ENCODE measurements around the gene CDYL2. TPM values are rescaled to one million over a fixed set of nuclear protein-coding genes. Genes with fewer than 3 reads are reported as not detected.

The CDYL2 gene
- total RNA-seq, 1 experiment from 2014 or later: 8.2 TPM

DNA sequence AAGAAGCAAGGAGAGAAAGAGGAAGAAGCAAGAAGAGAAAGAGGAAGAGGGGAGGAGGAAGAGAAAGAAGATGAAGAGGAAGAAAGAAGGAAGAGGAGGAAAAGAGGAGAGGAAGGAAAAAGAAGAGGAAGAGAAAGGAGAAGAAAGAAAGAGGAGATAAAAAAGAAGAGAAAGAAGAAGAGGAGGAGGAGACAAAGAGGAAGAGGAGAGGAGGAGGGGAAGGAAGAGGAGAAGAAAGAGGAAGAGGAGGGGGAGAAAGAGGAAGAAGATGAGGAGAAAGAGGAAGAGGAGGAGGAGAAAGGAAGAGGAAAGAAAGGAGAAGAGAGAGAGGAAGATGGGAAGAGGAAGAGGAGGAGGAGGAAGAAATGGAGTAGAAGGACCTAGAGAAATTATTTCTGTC is 80.4 kb downstream of the CDYL2 start:
- H3K36me3 Mint-ChIP-seq: peaks cover 16% of the 10 kb centered on the region
- DNase-seq (ENCODE audit: low spot score) (no peak), ATAC-seq (no peak)
- ChIA-PET POLR2A (no interaction called here), CTCF (no interaction called here)
- H3K4me3 Mint-ChIP-seq: no peak overlapping the region
- H3K27me3 Mint-ChIP-seq (ENCODE audit: low read depth): peaks cover 4% of the 10 kb centered on the region
- peaks cover 4% of the 10 kb centered on the region; the same call in 1 of the 2 replicates for H3K4me1 Mint-ChIP-seq
- TF ChIP-seq MYBL2 (CRISPR knock-in tag; IDR thresholded peaks at IDR 0.05): no peak
- TF ChIP-seq SMAD4 (CRISPR knock-in tag; IDR thresholded peaks at IDR 0.05): no peak
- TF ChIP-seq, protein P1, sequence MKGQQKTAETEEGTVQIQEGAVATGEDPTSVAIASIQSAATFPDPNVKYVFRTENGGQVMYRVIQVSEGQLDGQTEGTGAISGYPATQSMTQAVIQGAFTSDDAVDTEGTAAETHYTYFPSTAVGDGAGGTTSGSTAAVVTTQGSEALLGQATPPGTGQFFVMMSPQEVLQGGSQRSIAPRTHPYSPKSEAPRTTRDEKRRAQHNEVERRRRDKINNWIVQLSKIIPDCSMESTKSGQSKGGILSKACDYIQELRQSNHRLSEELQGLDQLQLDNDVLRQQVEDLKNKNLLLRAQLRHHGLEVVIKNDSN (CRISPR knock-in tag; IDR thresholded peaks at IDR 0.05): no peak
- TF ChIP-seq SOX15 (CRISPR knock-in tag; IDR thresholded peaks at IDR 0.05): no peak
- TF ChIP-seq, protein P2, sequence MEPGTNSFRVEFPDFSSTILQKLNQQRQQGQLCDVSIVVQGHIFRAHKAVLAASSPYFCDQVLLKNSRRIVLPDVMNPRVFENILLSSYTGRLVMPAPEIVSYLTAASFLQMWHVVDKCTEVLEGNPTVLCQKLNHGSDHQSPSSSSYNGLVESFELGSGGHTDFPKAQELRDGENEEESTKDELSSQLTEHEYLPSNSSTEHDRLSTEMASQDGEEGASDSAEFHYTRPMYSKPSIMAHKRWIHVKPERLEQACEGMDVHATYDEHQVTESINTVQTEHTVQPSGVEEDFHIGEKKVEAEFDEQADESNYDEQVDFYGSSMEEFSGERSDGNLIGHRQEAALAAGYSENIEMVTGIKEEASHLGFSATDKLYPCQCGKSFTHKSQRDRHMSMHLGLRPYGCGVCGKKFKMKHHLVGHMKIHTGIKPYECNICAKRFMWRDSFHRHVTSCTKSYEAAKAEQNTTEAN (CRISPR knock-in tag; IDR thresholded peaks at IDR 0.05): no peak
- TF ChIP-seq NR3C1 (CRISPR knock-in tag; conservative IDR thresholded peaks at IDR 0.05; ENCODE audit: low read depth): no peak
- no peak for TF ChIP-seq ZNF281 (CRISPR knock-in tag; IDR thresholded peaks at IDR 0.05)
- TF ChIP-seq GABPB1 (CRISPR knock-in tag; IDR thresholded peaks at IDR 0.05): no peak
- no peak for TF ChIP-seq FOXK1 (CRISPR knock-in tag; IDR thresholded peaks at IDR 0.05)
- TF ChIP-seq, protein P3, sequence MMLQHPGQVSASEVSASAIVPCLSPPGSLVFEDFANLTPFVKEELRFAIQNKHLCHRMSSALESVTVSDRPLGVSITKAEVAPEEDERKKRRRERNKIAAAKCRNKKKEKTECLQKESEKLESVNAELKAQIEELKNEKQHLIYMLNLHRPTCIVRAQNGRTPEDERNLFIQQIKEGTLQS (CRISPR knock-in tag; conservative IDR thresholded peaks at IDR 0.05): no peak
- no peak for TF ChIP-seq ZNF317 (CRISPR knock-in tag; IDR thresholded peaks at IDR 0.05; ENCODE audit: borderline replicate concordance, low read depth)
- no peak for TF ChIP-seq NFYB (CRISPR knock-in tag; conservative IDR thresholded peaks at IDR 0.05; ENCODE audit: low read depth)
- no peak for TF ChIP-seq CDX4 (CRISPR knock-in tag; IDR thresholded peaks at IDR 0.05; ENCODE audit: borderline replicate concordance)
- TF ChIP-seq, protein P4, sequence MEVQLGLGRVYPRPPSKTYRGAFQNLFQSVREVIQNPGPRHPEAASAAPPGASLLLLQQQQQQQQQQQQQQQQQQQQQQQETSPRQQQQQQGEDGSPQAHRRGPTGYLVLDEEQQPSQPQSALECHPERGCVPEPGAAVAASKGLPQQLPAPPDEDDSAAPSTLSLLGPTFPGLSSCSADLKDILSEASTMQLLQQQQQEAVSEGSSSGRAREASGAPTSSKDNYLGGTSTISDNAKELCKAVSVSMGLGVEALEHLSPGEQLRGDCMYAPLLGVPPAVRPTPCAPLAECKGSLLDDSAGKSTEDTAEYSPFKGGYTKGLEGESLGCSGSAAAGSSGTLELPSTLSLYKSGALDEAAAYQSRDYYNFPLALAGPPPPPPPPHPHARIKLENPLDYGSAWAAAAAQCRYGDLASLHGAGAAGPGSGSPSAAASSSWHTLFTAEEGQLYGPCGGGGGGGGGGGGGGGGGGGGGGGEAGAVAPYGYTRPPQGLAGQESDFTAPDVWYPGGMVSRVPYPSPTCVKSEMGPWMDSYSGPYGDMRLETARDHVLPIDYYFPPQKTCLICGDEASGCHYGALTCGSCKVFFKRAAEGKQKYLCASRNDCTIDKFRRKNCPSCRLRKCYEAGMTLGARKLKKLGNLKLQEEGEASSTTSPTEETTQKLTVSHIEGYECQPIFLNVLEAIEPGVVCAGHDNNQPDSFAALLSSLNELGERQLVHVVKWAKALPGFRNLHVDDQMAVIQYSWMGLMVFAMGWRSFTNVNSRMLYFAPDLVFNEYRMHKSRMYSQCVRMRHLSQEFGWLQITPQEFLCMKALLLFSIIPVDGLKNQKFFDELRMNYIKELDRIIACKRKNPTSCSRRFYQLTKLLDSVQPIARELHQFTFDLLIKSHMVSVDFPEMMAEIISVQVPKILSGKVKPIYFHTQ (CRISPR knock-in tag; IDR thresholded peaks at IDR 0.05): no peak
- peaks cover 42% of the 10 kb centered on the region for H3K9me3 Mint-ChIP-seq
- H3K27ac Mint-ChIP-seq: no peak overlapping the region

DNA sequence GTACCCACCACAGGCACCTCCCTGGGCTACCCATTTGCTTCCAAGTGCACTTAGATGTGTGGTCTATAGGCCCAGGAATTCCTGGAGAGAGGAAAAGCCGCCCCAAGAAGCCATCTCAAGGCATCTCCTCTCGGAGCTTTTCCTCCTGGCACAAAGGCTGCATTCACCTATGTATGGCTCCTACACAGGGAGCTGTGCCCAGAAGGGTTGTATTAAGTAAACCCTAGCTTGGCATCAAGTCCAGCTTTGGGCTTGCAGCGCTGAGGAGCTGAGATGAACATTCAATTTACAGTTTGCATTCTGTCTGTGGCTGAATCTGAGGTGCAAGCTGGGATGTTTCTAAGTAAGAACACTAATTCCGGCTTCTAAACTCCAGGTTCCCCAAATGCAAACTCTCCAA is 81.3 kb downstream of the CDYL2 start:
- Mint-ChIP-seq H3K9me3 (peaks cover 42% of the 10 kb centered on the region), H3K27me3 (ENCODE audit: low read depth) (peaks cover 4% of the 10 kb centered on the region), H3K27ac (no peak overlapping the region), H3K4me1 (peaks cover 11% of the 10 kb centered on the region), H3K36me3 (peaks cover 16% of the 10 kb centered on the region), H3K4me3 (no peak overlapping the region)
- TF ChIP-seq SMAD3 (CRISPR knock-in tag; IDR thresholded peaks at IDR 0.05; ENCODE audit: borderline replicate concordance): no peak
- TF ChIP-seq, protein P5, sequence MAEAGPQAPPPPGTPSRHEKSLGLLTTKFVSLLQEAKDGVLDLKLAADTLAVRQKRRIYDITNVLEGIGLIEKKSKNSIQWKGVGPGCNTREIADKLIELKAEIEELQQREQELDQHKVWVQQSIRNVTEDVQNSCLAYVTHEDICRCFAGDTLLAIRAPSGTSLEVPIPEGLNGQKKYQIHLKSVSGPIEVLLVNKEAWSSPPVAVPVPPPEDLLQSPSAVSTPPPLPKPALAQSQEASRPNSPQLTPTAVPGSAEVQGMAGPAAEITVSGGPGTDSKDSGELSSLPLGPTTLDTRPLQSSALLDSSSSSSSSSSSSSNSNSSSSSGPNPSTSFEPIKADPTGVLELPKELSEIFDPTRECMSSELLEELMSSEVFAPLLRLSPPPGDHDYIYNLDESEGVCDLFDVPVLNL (CRISPR knock-in tag; IDR thresholded peaks at IDR 0.05; ENCODE audit: borderline replicate concordance, low read depth): no peak
- no peak for TF ChIP-seq MYBL2 (CRISPR knock-in tag; IDR thresholded peaks at IDR 0.05)
- TF ChIP-seq, protein P6, sequence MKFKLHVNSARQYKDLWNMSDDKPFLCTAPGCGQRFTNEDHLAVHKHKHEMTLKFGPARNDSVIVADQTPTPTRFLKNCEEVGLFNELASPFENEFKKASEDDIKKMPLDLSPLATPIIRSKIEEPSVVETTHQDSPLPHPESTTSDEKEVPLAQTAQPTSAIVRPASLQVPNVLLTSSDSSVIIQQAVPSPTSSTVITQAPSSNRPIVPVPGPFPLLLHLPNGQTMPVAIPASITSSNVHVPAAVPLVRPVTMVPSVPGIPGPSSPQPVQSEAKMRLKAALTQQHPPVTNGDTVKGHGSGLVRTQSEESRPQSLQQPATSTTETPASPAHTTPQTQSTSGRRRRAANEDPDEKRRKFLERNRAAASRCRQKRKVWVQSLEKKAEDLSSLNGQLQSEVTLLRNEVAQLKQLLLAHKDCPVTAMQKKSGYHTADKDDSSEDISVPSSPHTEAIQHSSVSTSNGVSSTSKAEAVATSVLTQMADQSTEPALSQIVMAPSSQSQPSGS (CRISPR knock-in tag; IDR thresholded peaks at IDR 0.05; ENCODE audit: borderline replicate concordance, low read depth): no peak
- TF ChIP-seq, protein P7, sequence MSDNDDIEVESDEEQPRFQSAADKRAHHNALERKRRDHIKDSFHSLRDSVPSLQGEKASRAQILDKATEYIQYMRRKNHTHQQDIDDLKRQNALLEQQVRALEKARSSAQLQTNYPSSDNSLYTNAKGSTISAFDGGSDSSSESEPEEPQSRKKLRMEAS (CRISPR knock-in tag; IDR thresholded peaks at IDR 0.05): no peak
- CTCF ChIA-PET: no interaction called here
- ATAC-seq: no peak
- DNase-seq (ENCODE audit: low spot score): no peak
- POLR2A ChIA-PET: no interaction called here
